GM18909 (cell line): ENCODE measurements around the gene IGSF6.
"Not testable (repeated sequence)": the region's sequence is repeated elsewhere in the genome, so short reads cannot be mapped to it uniquely, and the experiment has no call there.

ENCODE experiments used
- ATAC-seq: cut with Tn5 transposase; IDR thresholded peaks from one replicate; pipeline ENCODE4 v1.9.1; 2021; ENCODE audit warnings: mild to moderate bottlenecking; ENCODE audit not compliant: unreplicated experiment, poor library complexity

IGSF6 gene

GRCh38 chr16:21652453-21652852 lies at the start of gene IGSF6:
TSS of gene IGSF6 (minus strand) at chr16:21652608. CDS start at chr16:21652598, 10 bp downstream.
- no peak for ATAC-seq

GRCh38 chr16:21701271-21701670 lies 48.9 kb upstream of the IGSF6 start:
- no peak for ATAC-seq

GRCh38 chr16:21698169-21699032 lies 46.0 kb upstream of the IGSF6 start:
- ATAC-seq: no peak

GRCh38 chr16:21697032-21697431 lies 44.6 kb upstream of the IGSF6 start:
- ATAC-seq: no peak

GRCh38 chr16:21694609-21695008 lies 42.2 kb upstream of the IGSF6 start:
- ATAC-seq: no peak

- ATAC-seq: not testable (repeated sequence)
These were observed 38.6 kb upstream of the IGSF6 start for GRCh38 chr16:21690967-21691366.

GRCh38 chr16:21689107-21689506 lies 36.7 kb upstream of the IGSF6 start:
- no peak for ATAC-seq

- ATAC-seq: no peak
These were observed 32.6 kb upstream of the IGSF6 start for GRCh38 chr16:21685034-21685455.

GRCh38 chr16:21684199-21684598 lies 31.8 kb upstream of the IGSF6 start:
- no peak for ATAC-seq

GRCh38 chr16:21683184-21683583 lies 30.8 kb upstream of the IGSF6 start:
- no peak for ATAC-seq

- not testable (repeated sequence) for ATAC-seq
These were observed 28.3 kb upstream of the IGSF6 start for GRCh38 chr16:21680714-21681113.

- not testable (repeated sequence) for ATAC-seq
These were observed 22.0 kb upstream of the IGSF6 start for GRCh38 chr16:21674456-21674855.

- no peak for ATAC-seq
These were observed 21.1 kb upstream of the IGSF6 start for GRCh38 chr16:21673469-21673868.

GRCh38 chr16:21667575-21667974 lies 15.2 kb upstream of the IGSF6 start:
- no peak for ATAC-seq

GRCh38 chr16:21666772-21667171 lies 14.4 kb upstream of the IGSF6 start:
- no peak for ATAC-seq

GRCh38 chr16:21664801-21665492 lies 12.5 kb upstream of the IGSF6 start:
- no peak for ATAC-seq

GRCh38 chr16:21663889-21664647 lies 11.7 kb upstream of the IGSF6 start, which contains the start of gene OTOA:
TSS of gene OTOA (plus strand) at chr16:21663968. CDS start at chr16:21678515, 14,547 bp downstream.
- ATAC-seq: no peak

- ATAC-seq: no peak
These were observed 6.7 kb upstream of the IGSF6 start for GRCh38 chr16:21659124-21659523.

GRCh38 chr16:21656795-21657768 lies 4.7 kb upstream of the IGSF6 start:
- no peak for ATAC-seq

GRCh38 chr16:21654881-21655280 lies 2.5 kb upstream of the IGSF6 start:
- no peak for ATAC-seq
